ENCODE measurements around the gene FGD5. TPM values are rescaled to one million over a fixed set of nuclear protein-coding genes. Genes with fewer than 3 reads are reported as not detected.

The FGD5 gene
- total RNA-seq, 1 donor from 2014 or later, result 294 TPM

- TF ChIP-seq CTCF (IDR thresholded peaks at IDR 0.05; ENCODE audit: unreplicated experiment), result peak; percentile 85
- Mint-ChIP-seq H3K27me3 (ENCODE audit: unreplicated experiment) (peaks cover 31% of the 10 kb centered on the region), H3K4me3 (ENCODE audit: unreplicated experiment) (no peak overlapping the region), H3K9me3 (ENCODE audit: unreplicated experiment) (no peaks in the 10 kb centered on the region), H3K4me1 (ENCODE audit: unreplicated experiment) (peaks cover 6% of the 10 kb centered on the region), H3K36me3 (ENCODE audit: low read depth, unreplicated experiment) (peaks cover 64% of the 10 kb centered on the region), H3K27ac (ENCODE audit: unreplicated experiment) (peak overlapping the region; percentile 57)
- DNase-seq (ENCODE audit: low spot score), result peak; percentile 78
Measured at GRCh38 chr3:14921034-14921616, 102.4 kb downstream of the FGD5 start.

DNA sequence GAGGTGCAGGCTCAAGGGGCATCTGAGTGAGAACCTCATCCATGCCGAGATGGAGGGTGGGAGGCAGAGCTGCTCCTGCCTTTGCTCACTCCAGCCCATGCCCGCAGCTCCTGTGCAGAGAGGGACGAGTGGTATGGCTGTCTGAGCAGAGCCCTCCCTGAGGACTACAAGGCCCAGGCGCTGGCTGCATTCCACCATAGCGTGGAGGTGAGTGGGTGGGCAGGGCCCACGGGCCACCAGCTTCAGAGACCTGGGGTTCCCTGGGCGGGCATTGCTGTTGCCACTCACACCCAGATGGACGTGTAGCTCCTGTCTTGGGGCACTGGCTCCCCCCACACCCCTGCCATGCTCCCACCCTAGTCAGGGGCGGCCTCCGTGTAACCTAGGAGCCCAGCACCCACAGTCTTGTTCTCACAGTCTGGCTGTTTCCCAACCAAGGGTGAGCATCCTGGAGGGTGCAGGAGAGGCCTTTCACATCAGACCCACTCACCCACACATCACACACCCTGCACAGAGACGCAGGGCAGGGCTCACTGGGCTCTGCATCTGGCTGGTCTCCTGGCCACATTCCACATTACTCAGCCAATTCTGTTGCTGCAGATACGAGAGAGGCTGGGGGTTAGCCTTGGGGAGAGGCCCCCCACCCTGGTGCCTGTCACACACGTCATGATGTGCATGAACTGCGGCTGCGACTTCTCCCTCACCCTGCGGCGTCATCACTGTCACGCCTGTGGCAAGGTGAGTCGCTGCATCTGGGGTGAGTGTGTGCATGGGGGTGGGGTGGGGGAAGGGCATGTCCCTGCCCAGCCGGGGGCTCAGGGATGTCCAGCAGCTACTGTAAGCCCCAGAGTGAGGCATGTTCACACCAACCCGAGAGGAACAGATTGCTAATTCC lies 103.3 kb downstream of the FGD5 start:
- no peaks in the 10 kb centered on the region for H3K9me3 Mint-ChIP-seq (ENCODE audit: unreplicated experiment)
- H3K4me3 Mint-ChIP-seq (ENCODE audit: unreplicated experiment), result no peak overlapping the region
- no peak for DNase-seq (ENCODE audit: low spot score)
- H3K36me3 Mint-ChIP-seq (ENCODE audit: low read depth, unreplicated experiment), result peaks cover 60% of the 10 kb centered on the region
- peaks cover 27% of the 10 kb centered on the region for H3K27me3 Mint-ChIP-seq (ENCODE audit: unreplicated experiment)
- peaks cover 6% of the 10 kb centered on the region for H3K4me1 Mint-ChIP-seq (ENCODE audit: unreplicated experiment)
- TF ChIP-seq CTCF (IDR thresholded peaks at IDR 0.05; ENCODE audit: unreplicated experiment), result no peak
- H3K27ac Mint-ChIP-seq (ENCODE audit: unreplicated experiment), result peak overlapping the region; percentile 48

GRCh38 chr3:14922863-14923262 lies 104.1 kb downstream of the FGD5 start:
- no peak for DNase-seq (ENCODE audit: low spot score)
- H3K9me3 Mint-ChIP-seq (ENCODE audit: unreplicated experiment), result no peaks in the 10 kb centered on the region
- H3K4me3 Mint-ChIP-seq (ENCODE audit: unreplicated experiment), result peak overlapping the region; percentile 29
- peaks cover 52% of the 10 kb centered on the region for H3K36me3 Mint-ChIP-seq (ENCODE audit: low read depth, unreplicated experiment)
- H3K27me3 Mint-ChIP-seq (ENCODE audit: unreplicated experiment), result peaks cover 25% of the 10 kb centered on the region
- peaks cover 3% of the 10 kb centered on the region for H3K4me1 Mint-ChIP-seq (ENCODE audit: unreplicated experiment)
- no peak for TF ChIP-seq CTCF (IDR thresholded peaks at IDR 0.05; ENCODE audit: unreplicated experiment)
- peak overlapping the region; percentile 48 for H3K27ac Mint-ChIP-seq (ENCODE audit: unreplicated experiment)

DNA sequence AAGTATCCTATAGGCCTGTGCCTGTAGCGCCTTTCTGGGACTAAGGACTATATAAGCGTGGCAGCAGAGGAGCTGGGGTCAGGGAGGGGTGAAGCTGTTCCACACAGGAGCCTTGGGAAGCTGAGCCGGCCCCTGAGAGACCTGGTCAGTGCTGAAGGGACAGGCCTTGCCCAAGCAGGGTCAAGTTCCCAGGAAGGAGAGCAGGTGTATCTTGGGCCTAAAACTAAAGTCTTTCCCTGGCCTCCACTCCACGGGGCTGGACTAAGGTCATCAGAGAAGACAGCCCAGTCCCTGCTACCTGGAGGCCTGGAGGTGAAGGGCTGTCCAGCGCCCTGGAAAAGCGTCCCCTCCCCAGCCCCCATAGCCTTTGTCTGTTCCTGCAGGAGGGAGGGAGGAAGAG lies 104.7 kb downstream of the FGD5 start:
- Mint-ChIP-seq H3K27ac (ENCODE audit: unreplicated experiment) (no peak overlapping the region), H3K36me3 (ENCODE audit: low read depth, unreplicated experiment) (peaks cover 46% of the 10 kb centered on the region), H3K4me1 (ENCODE audit: unreplicated experiment) (no peaks in the 10 kb centered on the region), H3K4me3 (ENCODE audit: unreplicated experiment) (no peak overlapping the region), H3K27me3 (ENCODE audit: unreplicated experiment) (peaks cover 25% of the 10 kb centered on the region), H3K9me3 (ENCODE audit: unreplicated experiment) (no peaks in the 10 kb centered on the region)
- DNase-seq (ENCODE audit: low spot score), result no peak
- TF ChIP-seq CTCF (IDR thresholded peaks at IDR 0.05; ENCODE audit: unreplicated experiment), result no peak

Measured in endothelial cell (in vitro differentiated cells).